Gastroesophageal sphincter (tissue), 4 donors: ENCODE results near the gene LSM6. TPM values are rescaled to one million over a fixed set of nuclear protein-coding genes. Genes with fewer than 3 reads are reported as not detected.

Experiments used
- ATAC-seq: fragments of 150-250 bp; one replicate; pipeline ENCODE4 v1.9.1; 2016; ENCODE audit warnings: mild to moderate bottlenecking, moderate library complexity
- H3K27ac ChIP-seq, 4 donors: fragments of 200-600 bp; sonication (generic) in 3 of 4; 1 replicate in 3 of 4; 2 replicates in 1 of 4; pipeline ENCODE4 v1.5.1; 2016 to 2019
- H3K27me3 ChIP-seq: fragments of 200-600 bp; sonication (generic); one replicate; pipeline ENCODE4 v1.5.1; 2019
- H3K36me3 ChIP-seq, 2 donors: fragments of 200-600 bp; sonication (generic); one replicate each; pipeline ENCODE4 v1.5.1; 2019; ENCODE audit warnings: control low read depth in 1 of 2
- H3K4me1 ChIP-seq, 3 donors: fragments of 200-600 bp; sonication (generic); 1 replicate in 2 of 3; 2 replicates in 1 of 3; pipeline ENCODE4 v1.5.1; 2016 to 2019; ENCODE audit warnings: control low read depth in 2 of 3
- H3K4me3 ChIP-seq, 2 donors: fragments of 200-600 bp; sonication (generic); one replicate each; pipeline ENCODE4 v1.5.1; 2019; ENCODE audit warnings: mild to moderate bottlenecking in 1 of 2, moderate library complexity in 1 of 2
- H3K9me3 ChIP-seq, 3 donors: fragments of 200-600 bp; sonication (generic); one replicate each; pipeline ENCODE4 v1.5.1; 2017 to 2019; ENCODE audit warnings: control low read depth in 2 of 3
- EP300 ChIP-seq: sonication (generic); formaldehyde crosslinking; IDR thresholded peaks from one replicate; pipeline ENCODE4 v1.6.1; 2017; ENCODE audit warnings: antibody characterized with exemption, mild to moderate bottlenecking
- POLR2A ChIP-seq, 2 donors: fragments of 450-650 bp; IDR thresholded peaks; one replicate each; pipeline ENCODE4 v1.6.1; 2017; ENCODE audit warnings: antibody characterized with exemption in 2 of 2, mild to moderate bottlenecking in 2 of 2, moderate library complexity in 1 of 2
- POLR2AphosphoS5 ChIP-seq: sonication (generic); formaldehyde crosslinking; IDR thresholded peaks from one replicate; pipeline ENCODE4 v1.6.1; 2017; ENCODE audit warnings: antibody characterized with exemption
- WGBS, 2 donors: methylation state at CpG; one replicate each; pipeline ENCODE4 v1.1.5; 2018; ENCODE audit warnings: low coverage in 1 of 2; 5-methylcytosine and 5-hydroxymethylcytosine counted together
- total RNA-seq, 4 donors: library from RNA; depleted of rRNA; stranded (reverse); fragments of >200 nt; gene quantifications; one replicate each; pipeline ENCODE4 v1.1.0, GENCODE V29; 2016
- TF ChIP-seq, protein P1 (sequence below), 4 experiments: fragments of 200-600 bp in 2 of 4; fragments of 450-650 bp in 2 of 4; sonication (generic) in 1 of 4; IDR thresholded peaks; one replicate each; pipeline ENCODE4 v1.5.1; 2017 to 2019; ENCODE audit warnings: antibody characterized with exemption in 4 of 4, mild to moderate bottlenecking in 2 of 4, moderate library complexity in 2 of 4

Gene LSM6
- total RNA-seq: 10 to 100 TPM; 11.5 to 28.4 (median 26.2) TPM

- TF ChIP-seq, protein P1, sequence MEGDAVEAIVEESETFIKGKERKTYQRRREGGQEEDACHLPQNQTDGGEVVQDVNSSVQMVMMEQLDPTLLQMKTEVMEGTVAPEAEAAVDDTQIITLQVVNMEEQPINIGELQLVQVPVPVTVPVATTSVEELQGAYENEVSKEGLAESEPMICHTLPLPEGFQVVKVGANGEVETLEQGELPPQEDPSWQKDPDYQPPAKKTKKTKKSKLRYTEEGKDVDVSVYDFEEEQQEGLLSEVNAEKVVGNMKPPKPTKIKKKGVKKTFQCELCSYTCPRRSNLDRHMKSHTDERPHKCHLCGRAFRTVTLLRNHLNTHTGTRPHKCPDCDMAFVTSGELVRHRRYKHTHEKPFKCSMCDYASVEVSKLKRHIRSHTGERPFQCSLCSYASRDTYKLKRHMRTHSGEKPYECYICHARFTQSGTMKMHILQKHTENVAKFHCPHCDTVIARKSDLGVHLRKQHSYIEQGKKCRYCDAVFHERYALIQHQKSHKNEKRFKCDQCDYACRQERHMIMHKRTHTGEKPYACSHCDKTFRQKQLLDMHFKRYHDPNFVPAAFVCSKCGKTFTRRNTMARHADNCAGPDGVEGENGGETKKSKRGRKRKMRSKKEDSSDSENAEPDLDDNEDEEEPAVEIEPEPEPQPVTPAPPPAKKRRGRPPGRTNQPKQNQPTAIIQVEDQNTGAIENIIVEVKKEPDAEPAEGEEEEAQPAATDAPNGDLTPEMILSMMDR (IDR thresholded peaks at IDR 0.05): peak in 3 of 4 experiments; percentile 3 to 45 (median 35)
- TF ChIP-seq POLR2A (IDR thresholded peaks at IDR 0.05) (peak; percentile 43 to 57), EP300 (no peak), POLR2AphosphoS5 (peak; percentile 88)
- Histone ChIP-seq H3K4me1 (peaks cover 8 to 52% (median 16%) of the 10 kb centered on the region in 3 donors), H3K9me3 (no peaks in the 10 kb centered on the region), H3K4me3 (peak within 1 kb of the TSS; percentile 75 to 88), H3K36me3 (no peaks in the 10 kb centered on the region), H3K27ac (peak within 1 kb of the TSS; percentile 70 to 95 (median 94)), H3K27me3 (no peaks in the 10 kb centered on the region)
- peak; percentile 95 for ATAC-seq
- 0 to 2% methylated on average over 3 to 8 of the region's 75 CpGs for WGBS, 2 donors
Measured at GRCh38 chr4:146175541-146176453, at the start of gene LSM6. Gene LSM6 (plus strand): TSS chr4:146175718. CDS start chr4:146182922, 7,204 bp downstream.

GRCh38 chr4:146132445-146132844 is 43.1 kb upstream of the LSM6 start:
- H3K4me3 ChIP-seq: no peak overlapping the region
- H3K36me3 ChIP-seq: no peaks in the 10 kb centered on the region
- TF ChIP-seq EP300 (no peak), POLR2AphosphoS5 (no peak), POLR2A (IDR thresholded peaks at IDR 0.05) (no peak)
- TF ChIP-seq, protein P1 (IDR thresholded peaks at IDR 0.05): no peak
- H3K4me1 ChIP-seq: peaks cover 0 to 7% (median 0%) of the 10 kb centered on the region in 3 donors
- no peak for ATAC-seq
- no peaks in the 10 kb centered on the region for H3K9me3 ChIP-seq
- no peaks in the 10 kb centered on the region for H3K27me3 ChIP-seq
- H3K27ac ChIP-seq: no peak overlapping the region
- 81 to 96% methylated on average over 4 to 7 of the region's 7 CpGs for WGBS, 2 donors

DNA sequence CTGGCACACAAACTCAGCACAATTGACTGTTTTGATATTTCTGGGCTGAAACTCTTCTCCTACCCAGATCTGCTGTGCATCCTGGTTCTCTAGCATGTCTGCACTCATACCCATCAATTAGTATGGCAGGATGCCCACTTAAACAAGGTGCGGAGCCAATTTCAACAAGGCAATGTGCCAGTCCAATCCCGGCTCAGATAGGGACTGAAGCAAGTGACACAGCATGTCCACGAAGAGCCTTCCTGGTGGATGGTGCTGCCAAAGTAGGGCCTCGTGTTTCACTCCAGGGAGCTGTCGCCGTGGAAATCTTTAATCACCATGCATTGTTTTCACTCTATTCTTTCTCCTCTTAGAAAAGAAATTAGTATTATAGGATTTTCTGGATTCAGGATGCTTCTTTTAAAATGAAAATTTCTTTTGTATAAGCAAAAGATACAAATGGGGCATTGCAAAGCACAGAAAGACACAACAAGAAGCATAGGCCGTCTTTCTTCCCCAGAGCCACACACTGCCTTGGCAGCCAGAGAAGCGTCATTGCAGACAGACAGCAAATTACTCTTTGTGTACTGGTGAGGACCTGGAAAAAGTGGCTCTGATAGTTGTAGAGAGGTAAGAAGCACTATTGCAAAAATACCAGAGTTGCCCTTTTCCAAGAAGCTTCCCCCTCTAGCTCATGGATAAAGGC is 40.6 kb upstream of the LSM6 start:
- Histone ChIP-seq H3K4me3 (no peak overlapping the region), H3K4me1 (peaks cover 0 to 7% (median 0%) of the 10 kb centered on the region in 3 donors), H3K27me3 (no peaks in the 10 kb centered on the region), H3K9me3 (no peaks in the 10 kb centered on the region), H3K36me3 (no peaks in the 10 kb centered on the region), H3K27ac (no peak overlapping the region)
- ATAC-seq: peak; percentile 10
- 50 to 54% methylated on average over 2 to 6 of the region's 8 CpGs for WGBS, 2 donors
- TF ChIP-seq EP300 (no peak), POLR2AphosphoS5 (no peak), POLR2A (IDR thresholded peaks at IDR 0.05) (no peak)
- TF ChIP-seq, protein P1 (IDR thresholded peaks at IDR 0.05): no peak

- H3K27me3 ChIP-seq: no peaks in the 10 kb centered on the region
- no peak for TF ChIP-seq POLR2AphosphoS5
- TF ChIP-seq POLR2A (IDR thresholded peaks at IDR 0.05): no peak
- TF ChIP-seq EP300: no peak
- TF ChIP-seq, protein P1 (IDR thresholded peaks at IDR 0.05): no peak
- WGBS, 2 donors: 57 to 86% methylated on average over 1 of the region's 2 CpGs
- no peak overlapping the region for H3K27ac ChIP-seq
- H3K9me3 ChIP-seq: no peaks in the 10 kb centered on the region
- no peak overlapping the region for H3K4me3 ChIP-seq
- ATAC-seq: no peak
- H3K36me3 ChIP-seq: no peaks in the 10 kb centered on the region
- peaks cover 0 to 7% (median 0%) of the 10 kb centered on the region in 3 donors for H3K4me1 ChIP-seq
Measured at GRCh38 chr4:146135941-146136340, 39.6 kb upstream of the LSM6 start.
